SK-N-SH (cell line): ENCODE data around the gene CMBL. TPM values are rescaled to one million over a fixed set of nuclear protein-coding genes. Genes with fewer than 3 reads are reported as not detected.

Experiments used
- CTCF ChIA-PET: fragments of 300-600, 350-600 bp; formaldehyde crosslinking; extraction: SDS; loops from one replicate; lab custom pipeline; 2021; lab: Yijun Ruan, JAX
- POLR2A ChIA-PET: fragments of 350-600 bp; sonication (Branson Sonifier 250); formaldehyde crosslinking; extraction: SDS; loops from one replicate; lab custom pipeline; 2020; ENCODE audit warnings: antibody characterized with exemption, inconsistent platforms; lab: Yijun Ruan, JAX
- DNase-seq: peaks from one replicate; pipeline ENCODE4 v3.0.0; 2012
- H2AFZ ChIP-seq: fragments of 200-600 bp; sonication (generic); 2 replicates; pipeline ENCODE4 v1.8.1; 2016; ENCODE audit warnings: antibody characterized with exemption, mild to moderate bottlenecking, low read depth
- H3F3A ChIP-seq: fragments of 200-600 bp; sonication (generic); replicated peaks from 2 replicates; pipeline ENCODE3; 2016; ENCODE audit warnings: antibody characterized with exemption, mild to moderate bottlenecking; ENCODE audit not compliant: insufficient read depth
- H3K27ac ChIP-seq, 2 experiments: fragments of 200-500 bp in 1 of 2; fragments of 200-600 bp in 1 of 2; sonication (Bioruptor generic) in 1 of 2; sonication (generic), shearing (Covaris generic) in 1 of 2; 2 replicates each; pipeline versions ENCODE4 v1.5.1 to v1.6.1; 2014 to 2016; ENCODE audit warnings: low read depth in 2 of 2, inconsistent platforms in 1 of 2, low read length in 1 of 2, mild to moderate bottlenecking in 1 of 2, mixed read lengths in 1 of 2
- H3K27me3 ChIP-seq: fragments of 200-600 bp; sonication (generic), shearing (Covaris generic); 2 replicates; pipeline ENCODE4 v1.6.1; 2016; ENCODE audit warnings: mixed run types; ENCODE audit not compliant: insufficient read depth
- H3K36me3 ChIP-seq, 2 experiments: fragments of 200-500 bp in 1 of 2; fragments of 200-600 bp in 1 of 2; sonication (Bioruptor generic) in 1 of 2; sonication (generic) in 1 of 2; replicated peaks in 1 of 2; 2 replicates each; pipeline versions ENCODE3 to v1.5.1; 2014 to 2016; ENCODE audit warnings: low read length in 1 of 2, mild to moderate bottlenecking in 1 of 2; ENCODE audit not compliant: insufficient read depth in 2 of 2, control insufficient read depth in 1 of 2
- H3K4me1 ChIP-seq, 2 experiments: fragments of 200-500 bp in 1 of 2; fragments of 200-600 bp in 1 of 2; sonication (Bioruptor generic) in 1 of 2; sonication (generic), shearing (Covaris generic) in 1 of 2; 2 replicates each; pipeline versions ENCODE4 v1.5.1 to v1.6.1; 2014 to 2016; ENCODE audit warnings: low read depth in 1 of 2, low read length in 1 of 2, mixed run types in 1 of 2; ENCODE audit not compliant: insufficient read depth in 2 of 2, control insufficient read depth in 1 of 2
- H3K4me2 ChIP-seq: fragments of 200-600 bp; sonication (generic), shearing (Covaris generic); 2 replicates; pipeline ENCODE4 v1.6.1; 2017; ENCODE audit warnings: mixed run types
- H3K4me3 ChIP-seq, 2 experiments: fragments of 200-500 bp in 1 of 2; fragments of 200-600 bp in 1 of 2; sonication (Bioruptor generic) in 1 of 2; sonication (generic), shearing (Covaris generic) in 1 of 2; 2 replicates each; pipeline versions ENCODE4 v1.5.1 to v1.8.1; 2014 to 2016; ENCODE audit warnings: low read depth in 2 of 2, inconsistent platforms in 1 of 2, low read length in 1 of 2, mild to moderate bottlenecking in 1 of 2, mixed read lengths in 1 of 2, moderate library complexity in 1 of 2
- H3K79me2 ChIP-seq: fragments of 200-600 bp; sonication (generic); 2 replicates; pipeline ENCODE4 v1.8.1; 2017; ENCODE audit warnings: mild to moderate bottlenecking; ENCODE audit not compliant: insufficient read depth
- H3K9ac ChIP-seq: fragments of 200-600 bp; sonication (generic); 2 replicates; pipeline ENCODE4 v1.6.1; 2017; ENCODE audit warnings: mixed run types
- H3K9me2 ChIP-seq: fragments of 200-600 bp; sonication (generic); 2 replicates; pipeline ENCODE4 v1.6.1; 2017; ENCODE audit warnings: mixed run types
- H3K9me3 ChIP-seq: fragments of 200-600 bp; sonication (generic); 2 replicates; pipeline ENCODE4 v1.6.1; 2017; ENCODE audit warnings: mixed run types, mild to moderate bottlenecking, moderate library complexity
- H4K20me1 ChIP-seq: fragments of 200-600 bp; sonication (generic); 2 replicates; pipeline ENCODE4 v1.6.1; 2017; ENCODE audit warnings: mild to moderate bottlenecking, mixed run types; ENCODE audit not compliant: insufficient read depth
- CHD2 ChIP-seq: fragments of 150-350 bp; IDR thresholded peaks from 2 replicates; pipeline ENCODE4 v1.6.1; 2018; ENCODE audit warnings: low read length; ENCODE audit not compliant: partially characterized antibody
- NRF1 ChIP-seq: IDR thresholded peaks from 2 replicates; pipeline ENCODE4 v1.6.1; 2012; ENCODE audit warnings: low read depth, mild to moderate bottlenecking, low read length
- RXRA ChIP-seq: IDR thresholded peaks from 2 replicates; pipeline ENCODE4 v1.4.0; 2012; ENCODE audit warnings: low read depth, mild to moderate bottlenecking, borderline replicate concordance
- TAF1 ChIP-seq: IDR thresholded peaks from 2 replicates; pipeline ENCODE4 v1.6.1; 2012; ENCODE audit warnings: low read depth, mild to moderate bottlenecking, low read length, moderate library complexity, borderline replicate concordance
- WGBS: methylation state at CpG from one replicate; pipeline ENCODE4 v1.1.6; 2017; ENCODE audit warnings: low lambda C conversion rate; 5-methylcytosine and 5-hydroxymethylcytosine counted together
- polyA plus RNA-seq, 3 experiments: library from polyadenylated mRNA; depleted of rRNA; stranded (reverse); fragments of >200 nt; gene quantifications; 2 replicates each; pipeline ENCODE4 v1.2.3, GENCODE V29; 2012
- TF ChIP-seq, protein P1 (sequence below): fragments of 150-350 bp; IDR thresholded peaks from 2 replicates; pipeline ENCODE4 v1.6.1; 2017; ENCODE audit warnings: antibody characterized with exemption, low read length, low read depth, borderline replicate concordance
- TF ChIP-seq, protein P2 (sequence below): IDR thresholded peaks from 2 replicates; pipeline ENCODE4 v1.4.0; 2012; ENCODE audit warnings: low read depth, borderline replicate concordance

The CMBL gene
- polyA plus RNA-seq, 1 of the 3 experiments (the other 2 are of a cell fraction), result 61.0 TPM

DNA sequence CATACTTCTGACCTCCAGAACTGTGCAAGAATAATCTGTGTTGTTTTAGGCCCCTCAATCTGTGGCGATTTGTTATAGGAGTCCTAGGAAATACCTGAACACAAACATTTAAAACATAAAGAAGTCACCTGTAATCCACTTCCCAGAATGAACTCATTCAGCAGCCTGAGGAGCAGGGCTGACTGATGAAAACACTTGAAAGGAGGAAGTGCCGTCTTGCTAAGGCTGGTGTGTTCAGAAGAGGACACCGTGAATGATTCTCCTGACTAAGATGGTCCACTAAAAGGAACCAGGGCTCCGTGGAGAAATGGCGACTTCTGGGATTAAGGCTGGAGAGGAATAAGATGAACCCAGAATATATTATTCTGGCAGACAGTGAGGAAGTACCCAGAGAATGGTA, 27.1 kb upstream of the CMBL start (continued):
- TF ChIP-seq TAF1, result no peak
- TF ChIP-seq, protein P1, sequence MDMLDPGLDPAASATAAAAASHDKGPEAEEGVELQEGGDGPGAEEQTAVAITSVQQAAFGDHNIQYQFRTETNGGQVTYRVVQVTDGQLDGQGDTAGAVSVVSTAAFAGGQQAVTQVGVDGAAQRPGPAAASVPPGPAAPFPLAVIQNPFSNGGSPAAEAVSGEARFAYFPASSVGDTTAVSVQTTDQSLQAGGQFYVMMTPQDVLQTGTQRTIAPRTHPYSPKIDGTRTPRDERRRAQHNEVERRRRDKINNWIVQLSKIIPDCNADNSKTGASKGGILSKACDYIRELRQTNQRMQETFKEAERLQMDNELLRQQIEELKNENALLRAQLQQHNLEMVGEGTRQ, result no peak

DNA sequence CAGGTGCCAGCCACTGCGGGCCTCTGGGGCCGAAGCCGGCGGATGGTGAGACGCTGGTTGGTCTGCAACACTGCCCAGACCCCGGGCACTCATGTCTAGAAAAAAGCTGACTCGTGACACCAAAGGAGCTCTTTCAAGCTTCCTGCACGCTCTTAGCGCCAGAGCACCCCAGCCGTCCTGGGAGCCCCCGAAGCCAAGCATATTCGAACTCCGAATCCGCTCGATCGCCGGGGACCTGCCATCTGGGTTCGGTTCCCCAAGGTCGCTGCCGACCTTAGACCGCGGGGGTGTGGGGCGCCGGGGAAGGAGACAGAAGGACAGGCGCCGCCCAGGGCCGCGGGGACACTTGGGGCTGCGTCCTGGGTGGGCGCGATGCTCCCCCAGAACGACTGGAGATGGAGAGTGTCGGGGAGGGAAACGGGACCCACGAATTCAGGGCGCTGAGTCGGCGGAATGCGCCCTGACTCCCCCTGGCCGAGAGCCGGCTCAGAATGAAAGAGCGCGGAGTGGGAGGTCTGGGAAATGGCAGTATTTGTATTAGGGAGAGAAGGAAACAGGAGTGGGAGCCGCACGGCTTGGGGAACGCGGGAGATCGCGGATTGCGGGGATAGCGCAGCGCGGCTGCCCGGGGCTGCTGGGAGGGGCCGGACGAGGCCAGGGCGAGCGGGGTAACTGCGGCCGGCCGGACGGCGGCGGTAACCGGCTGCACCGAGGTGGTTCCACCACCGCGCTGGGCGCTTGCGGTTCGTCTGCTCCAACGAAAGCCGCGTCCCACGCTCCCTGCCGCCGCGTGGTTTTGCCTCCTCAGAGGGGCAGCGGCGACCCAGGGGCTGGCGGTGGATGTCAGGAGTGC, 25.7 kb upstream of the CMBL start:
- Histone ChIP-seq H3K27me3 (no peaks in the 10 kb centered on the region), H3K36me3 (no peaks in the 10 kb centered on the region), H3K4me1 (peaks cover 0 to 26% of the 10 kb centered on the region in 2 experiments; a peak in 3 of 4 replicates), H3F3A (no peaks in the 10 kb centered on the region), H2AFZ (peak overlapping the region; percentile 74), H3K4me2 (peak overlapping the region; percentile 50; the same call in 1 of the 2 replicates), H3K27ac (no peak overlapping the region), H3K79me2 (no peaks in the 10 kb centered on the region), H4K20me1 (no peaks in the 10 kb centered on the region), H3K9ac (no peak overlapping the region), H3K9me2 (no peaks in the 10 kb centered on the region), H3K4me3 (peak overlapping the region in 1 of 2 experiments; percentile 36; a peak in 2 of 4 replicates), H3K9me3 (no peaks in the 10 kb centered on the region)
- ChIA-PET CTCF (interaction anchor here (0.7 to 1.2 kb wide), 2 partner anchors 24 to 49 kb away, joined by 3 to 6 read pairs; no protein-coding TSS in a partner anchor), POLR2A (no interaction called here)
- DNase-seq, result peak; percentile 63
- TF ChIP-seq NRF1, result no peak
- TF ChIP-seq, protein P2, sequence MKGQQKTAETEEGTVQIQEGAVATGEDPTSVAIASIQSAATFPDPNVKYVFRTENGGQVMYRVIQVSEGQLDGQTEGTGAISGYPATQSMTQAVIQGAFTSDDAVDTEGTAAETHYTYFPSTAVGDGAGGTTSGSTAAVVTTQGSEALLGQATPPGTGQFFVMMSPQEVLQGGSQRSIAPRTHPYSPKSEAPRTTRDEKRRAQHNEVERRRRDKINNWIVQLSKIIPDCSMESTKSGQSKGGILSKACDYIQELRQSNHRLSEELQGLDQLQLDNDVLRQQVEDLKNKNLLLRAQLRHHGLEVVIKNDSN, result no peak
- 42% methylated on average over 56 of the region's 81 CpGs for WGBS

DNA sequence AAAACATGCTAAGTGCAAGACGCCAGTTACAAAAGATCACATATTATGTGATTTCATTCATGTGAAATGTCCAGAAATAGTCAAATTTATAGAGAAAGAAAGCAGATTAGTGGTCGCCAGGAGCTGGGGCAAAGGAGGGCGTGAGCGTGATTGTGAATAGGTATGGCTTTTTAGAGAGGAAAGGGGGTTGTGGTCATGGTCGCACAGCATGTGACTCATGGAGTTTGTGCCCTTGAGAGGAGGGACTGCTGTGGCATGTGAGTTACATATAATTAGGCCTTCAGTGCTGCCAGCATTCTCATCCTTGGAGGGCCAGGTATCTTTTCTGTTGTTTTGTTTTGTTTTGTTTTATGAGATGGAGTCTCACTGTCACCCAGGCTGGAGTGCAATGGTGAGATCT, 24.6 kb upstream of the CMBL start:
- peaks cover 0 to 24% of the 10 kb centered on the region in 2 experiments; a peak in 3 of 4 replicates for H3K4me1 ChIP-seq
- no peaks in the 10 kb centered on the region for H3K9me3 ChIP-seq
- H4K20me1 ChIP-seq, result no peaks in the 10 kb centered on the region
- H3K9me2 ChIP-seq, result no peaks in the 10 kb centered on the region
- no peak overlapping the region for H3K4me3 ChIP-seq
- no peak overlapping the region for H3K4me2 ChIP-seq
- no peak overlapping the region for H3K27ac ChIP-seq
- POLR2A ChIA-PET, result no interaction called here
- no peaks in the 10 kb centered on the region for H3K36me3 ChIP-seq
- 87% methylated on average over 5 of the region's 5 CpGs for WGBS
- TF ChIP-seq, protein P2, result no peak
- TF ChIP-seq CHD2 (no peak), RXRA (no peak), NRF1 (no peak)
- TF ChIP-seq, all 33 proteins: peak for 0
- Histone ChIP-seq H3K27me3 (no peaks in the 10 kb centered on the region), H3K9ac (no peak overlapping the region), H3F3A (no peaks in the 10 kb centered on the region), H2AFZ (no peak overlapping the region), H3K79me2 (no peaks in the 10 kb centered on the region)
- CTCF ChIA-PET, result no interaction called here
- DNase-seq, result no peak
